GM18505 (cell line): ENCODE measurements around the gene SULT1A1.
"Not testable (repeated sequence)": the region's sequence is repeated elsewhere in the genome, so short reads cannot be mapped to it uniquely, and the experiment has no call there.

ENCODE experiments used
- ATAC-seq: cut with Tn5 transposase; IDR thresholded peaks from one replicate; pipeline ENCODE4 v1.9.1; 2021; ENCODE audit not compliant: unreplicated experiment
- POLR2A ChIP-seq: IDR thresholded peaks from 4 replicates; pipeline ENCODE4 v1.6.1; 2011; ENCODE audit warnings: borderline replicate concordance; ENCODE audit not compliant: insufficient read depth, insufficient read length; ENCODE audit errors: extremely low read depth

Gene SULT1A1

DNA sequence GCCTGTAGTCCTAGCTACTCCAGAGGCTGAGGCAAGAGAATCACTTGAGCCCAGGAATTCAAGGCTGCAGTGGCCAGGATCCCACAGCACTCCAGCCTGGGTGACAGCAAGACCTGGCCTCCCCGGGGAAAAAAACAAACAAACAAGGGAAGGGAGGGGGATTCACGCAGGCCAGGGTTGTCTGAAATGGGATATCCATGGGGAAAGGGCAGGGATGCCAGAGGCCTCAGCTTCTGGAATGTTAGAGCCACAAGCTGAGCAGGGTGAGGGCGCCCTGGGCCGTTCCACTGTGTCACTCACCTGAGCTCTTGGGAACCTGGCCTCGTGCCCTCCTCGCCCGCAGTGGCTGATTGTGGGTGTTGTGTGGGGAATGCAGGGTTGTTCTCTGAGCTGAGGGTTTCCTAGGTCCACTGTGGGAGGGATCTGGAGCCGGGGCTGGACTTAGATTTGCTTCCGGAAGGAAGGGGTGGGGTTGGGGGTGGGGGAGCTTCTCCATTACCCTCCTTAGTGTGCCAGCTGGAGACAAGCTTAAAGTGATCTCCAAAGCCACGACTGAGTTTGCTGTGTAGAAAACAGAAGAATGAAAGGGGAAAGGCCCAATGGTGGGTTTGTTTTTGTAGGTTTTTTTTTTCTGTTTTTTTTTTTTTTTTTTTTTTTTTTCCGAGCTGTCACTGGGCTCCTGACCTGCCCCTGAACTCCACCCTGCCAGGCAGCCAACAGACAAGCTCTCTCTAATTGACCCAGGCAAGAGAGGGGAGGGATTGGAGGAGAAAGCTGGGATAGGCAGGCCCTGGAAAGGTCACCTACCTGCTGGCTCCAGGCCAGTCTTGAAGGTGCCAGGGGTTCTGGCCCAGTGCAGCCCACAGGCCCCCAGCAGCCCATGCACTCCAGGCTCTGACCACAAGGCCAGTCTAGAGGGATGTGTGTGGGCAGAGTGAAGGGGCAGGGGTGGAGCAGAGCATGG, at the start of gene SULT1A1:
TSS of gene SULT1A1 (minus strand) at position 414 of the 964 bp plus-strand sequence. CDS start 1,189 bp downstream, outside the sequence.
- no peak for ATAC-seq
- TF ChIP-seq POLR2A, result no peak

DNA sequence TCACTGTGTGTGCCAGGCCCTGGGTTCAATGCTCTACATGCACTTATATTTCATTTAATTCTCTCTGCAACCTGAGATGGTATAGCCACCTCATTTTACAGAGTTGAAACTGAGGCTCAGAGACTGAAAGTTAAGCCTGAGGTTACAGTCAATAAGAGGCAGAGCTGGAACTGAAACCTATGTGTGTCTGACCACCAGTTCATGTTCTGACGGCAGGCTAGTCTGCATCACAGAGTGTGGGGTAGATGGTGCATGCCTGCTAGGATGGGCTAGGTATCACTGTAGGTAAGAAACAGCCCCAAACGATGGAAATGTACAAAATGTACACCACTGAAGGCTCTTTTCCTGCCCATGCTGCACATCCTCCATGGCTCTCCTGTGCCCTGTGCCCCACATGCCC, 30.1 kb upstream of the SULT1A1 start:
- ATAC-seq, result not testable (repeated sequence)

DNA sequence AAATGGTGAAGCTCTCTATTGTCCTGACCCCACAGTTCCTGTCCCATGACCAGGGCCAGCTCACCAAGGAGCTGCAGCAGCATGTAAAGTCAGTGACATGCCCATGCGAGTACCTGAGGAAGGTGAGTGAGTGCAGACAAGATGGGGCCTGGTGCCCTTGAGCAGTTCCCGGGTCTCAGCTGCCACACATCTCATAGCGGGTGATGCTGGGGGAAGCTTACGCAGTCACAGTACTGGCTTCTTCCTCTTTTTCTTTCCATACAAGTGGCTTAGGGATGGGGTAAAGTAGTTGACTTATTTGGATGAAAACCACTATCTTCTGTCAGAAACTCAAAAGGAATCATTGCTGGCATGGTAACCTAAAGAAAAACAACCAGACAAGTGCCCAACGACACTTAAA, 28.5 kb upstream of the SULT1A1 start:
- not testable (repeated sequence) for ATAC-seq

DNA sequence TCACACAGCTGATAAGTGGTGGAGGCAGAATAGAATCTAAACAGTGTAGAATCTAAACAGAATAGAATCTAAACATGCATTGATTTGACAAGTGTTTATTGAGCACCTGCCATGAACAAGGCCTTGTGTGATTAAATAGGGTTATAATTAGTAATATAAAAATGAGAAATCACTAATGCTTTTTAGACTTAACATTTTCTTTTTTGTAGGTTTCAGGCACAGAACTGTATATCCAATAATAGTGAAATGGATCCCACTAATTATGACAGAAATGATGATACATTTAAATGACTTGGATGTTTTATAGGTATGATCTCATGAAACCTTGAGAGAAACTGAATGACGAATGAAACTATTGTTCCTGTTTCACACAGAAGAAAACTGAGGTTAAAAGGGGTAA, 27.9 kb upstream of the SULT1A1 start, which contains the start of gene NPIPB8:
TSS of gene NPIPB8 (plus strand) at position 301 of the 400 bp plus-strand sequence. CDS start 296 bp downstream, outside the sequence.
- not testable (repeated sequence) for ATAC-seq

DNA sequence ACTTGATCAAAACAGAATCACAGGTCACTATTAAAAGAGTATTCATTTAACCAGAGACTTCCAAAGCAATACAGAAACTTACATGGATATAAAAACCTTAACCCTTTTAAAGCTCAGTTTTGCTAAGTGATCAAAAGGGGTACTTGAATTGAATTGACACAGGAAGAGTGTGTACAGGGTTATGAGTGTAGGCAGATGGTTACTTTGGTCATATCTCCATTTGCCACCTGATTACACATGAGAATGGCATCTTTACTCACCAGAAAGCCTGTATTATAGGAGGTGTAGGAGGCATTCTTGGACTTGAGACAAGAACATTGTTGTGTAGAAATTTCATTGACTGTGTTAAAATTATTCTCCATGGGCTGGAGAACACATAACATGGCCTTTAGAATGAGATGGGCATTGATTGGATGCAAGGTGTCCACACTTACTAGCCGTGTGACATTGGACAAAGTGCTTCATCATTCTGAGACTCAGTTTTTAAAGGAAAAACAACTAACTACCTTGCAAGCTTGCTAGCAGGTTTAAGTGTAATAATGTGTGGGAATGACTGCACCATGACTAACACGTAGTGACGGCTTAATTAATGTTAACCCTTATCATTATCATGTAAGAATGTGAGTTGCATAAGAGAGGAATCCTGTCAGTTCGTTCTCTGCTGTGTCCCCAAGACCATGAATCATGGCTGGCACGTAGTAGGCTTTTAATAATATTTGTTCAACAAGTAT, 26.4 kb upstream of the SULT1A1 start:
- not testable (repeated sequence) for ATAC-seq

DNA sequence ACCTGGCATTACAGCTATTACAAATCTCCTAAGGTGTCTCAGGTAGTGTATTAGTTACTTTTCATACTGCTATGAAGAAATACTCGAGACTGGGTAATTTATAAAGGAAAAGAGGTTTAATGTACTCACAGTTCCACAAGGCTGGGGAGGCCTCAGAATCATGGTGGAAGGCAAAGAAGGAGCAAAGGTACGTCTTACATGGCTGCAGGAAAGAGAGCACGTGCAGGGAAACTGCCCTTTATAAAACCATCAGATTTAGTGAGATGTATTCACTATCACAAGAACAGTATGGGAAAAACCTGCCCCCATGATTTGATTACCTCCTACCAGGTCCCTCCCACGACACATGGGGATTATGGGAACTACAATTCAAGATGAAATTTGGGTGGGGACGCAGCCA, 21.1 kb upstream of the SULT1A1 start:
- not testable (repeated sequence) for ATAC-seq

DNA sequence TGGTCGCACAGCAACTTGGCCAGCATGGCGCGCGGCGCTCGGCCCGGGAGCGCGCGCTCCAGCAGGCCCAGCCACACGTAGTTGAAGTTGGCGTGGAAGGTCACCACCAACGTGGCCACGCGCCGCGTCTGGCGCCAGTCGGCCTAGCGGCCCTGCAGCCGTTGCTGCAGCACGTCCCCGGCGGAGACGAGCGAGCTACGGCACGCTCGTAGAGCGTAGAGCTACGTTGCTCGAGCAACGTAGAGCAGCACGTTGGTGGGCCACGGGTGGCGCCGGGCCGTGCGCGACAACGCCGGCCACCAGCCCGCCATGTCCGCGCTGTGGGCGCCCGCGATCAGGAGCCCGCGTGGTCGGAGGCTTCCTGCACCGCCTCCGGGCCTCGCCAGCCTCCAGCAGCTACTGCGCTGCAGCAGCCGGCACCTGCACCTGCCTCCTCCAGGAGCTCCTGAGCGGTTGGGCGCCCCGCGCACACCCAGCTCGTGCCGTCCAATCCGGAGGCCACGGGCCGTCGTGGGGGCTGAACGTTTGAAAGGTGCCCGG, 13.4 kb upstream of the SULT1A1 start:
- TF ChIP-seq POLR2A, result no peak
- ATAC-seq, result no peak

DNA sequence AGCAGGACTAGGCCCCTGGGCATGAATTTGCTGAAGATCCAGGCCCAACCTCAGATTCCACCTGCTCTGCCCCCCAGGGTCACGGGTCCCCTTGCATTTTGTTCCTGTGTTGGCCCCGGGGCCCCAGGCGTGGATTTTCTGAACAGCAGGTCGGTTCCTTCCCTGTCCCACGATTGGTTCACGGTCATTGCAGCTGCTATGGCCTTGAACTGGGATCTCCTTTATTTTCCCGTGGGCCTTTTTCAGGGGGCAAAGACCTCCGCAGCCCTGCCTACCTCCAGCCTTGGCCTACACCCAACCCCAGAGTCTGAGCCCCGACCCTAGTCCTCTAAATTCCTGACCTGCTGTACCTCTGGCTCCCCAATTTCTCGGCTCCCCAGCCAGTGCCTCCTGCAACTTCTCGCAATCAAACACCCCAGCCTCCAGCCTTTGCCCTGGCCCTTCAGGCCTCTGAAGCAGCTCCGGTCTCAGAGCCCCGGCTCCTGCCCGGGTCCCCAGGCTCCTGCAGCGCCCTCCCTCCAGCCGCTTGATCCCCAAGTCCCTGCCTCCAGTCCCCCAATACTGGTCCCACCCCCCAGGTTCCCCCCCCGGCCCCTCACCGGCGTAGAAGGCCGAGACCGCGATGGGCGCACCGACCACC, 12.8 kb upstream of the SULT1A1 start:
- not testable (repeated sequence) for ATAC-seq

DNA sequence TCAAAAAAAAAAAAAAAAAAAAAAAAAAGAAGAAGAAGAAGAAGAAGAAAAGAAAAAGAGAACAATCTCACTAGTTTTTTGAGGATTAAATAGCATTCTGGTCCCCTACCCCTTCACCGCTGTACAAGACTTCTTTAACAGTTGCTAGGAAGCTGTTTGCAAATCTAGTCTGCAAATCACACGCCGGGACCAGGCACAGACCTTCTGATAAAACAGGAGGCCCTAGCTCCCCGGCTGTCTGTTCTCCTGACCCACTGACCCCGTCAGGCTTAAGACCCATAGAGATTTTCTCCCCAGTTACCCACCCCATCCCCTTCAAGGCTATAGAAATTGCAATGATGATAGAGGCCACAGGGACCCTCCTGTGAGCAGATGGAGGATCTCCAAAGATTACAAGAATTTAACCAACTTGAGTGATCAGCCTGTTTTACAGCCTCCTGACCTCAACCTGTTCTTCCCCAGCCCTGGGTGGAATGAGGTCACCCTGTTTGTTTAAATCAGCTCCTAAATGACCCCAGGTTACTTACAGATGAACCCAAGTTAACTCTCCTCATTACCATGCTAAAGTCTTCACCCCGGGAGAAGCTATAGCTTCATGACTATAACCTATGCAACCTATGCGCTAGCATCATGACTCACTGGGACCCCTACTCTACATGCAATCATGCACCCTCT, 11.8 kb upstream of the SULT1A1 start:
- ATAC-seq, result no peak
- TF ChIP-seq POLR2A, result no peak

DNA sequence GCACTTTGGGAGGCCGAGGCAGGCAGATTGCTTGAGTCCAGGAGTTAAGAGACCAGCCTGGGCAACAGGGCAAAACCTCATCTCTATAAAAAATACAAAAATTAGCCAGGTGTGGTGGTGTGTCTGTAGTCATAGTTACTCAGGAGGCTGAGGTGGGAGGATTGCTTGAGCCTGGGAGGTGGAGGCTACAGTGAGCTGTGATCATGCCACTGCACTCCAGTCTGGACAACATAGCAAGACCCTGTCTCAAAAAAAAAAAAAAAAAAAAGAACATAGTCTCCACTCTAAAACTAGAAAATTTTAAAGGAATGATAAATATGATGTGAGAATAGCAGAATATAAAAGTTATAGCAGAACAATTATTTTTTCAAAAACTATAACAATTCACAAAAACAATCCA, 10.5 kb upstream of the SULT1A1 start:
- ATAC-seq, result not testable (repeated sequence)

DNA sequence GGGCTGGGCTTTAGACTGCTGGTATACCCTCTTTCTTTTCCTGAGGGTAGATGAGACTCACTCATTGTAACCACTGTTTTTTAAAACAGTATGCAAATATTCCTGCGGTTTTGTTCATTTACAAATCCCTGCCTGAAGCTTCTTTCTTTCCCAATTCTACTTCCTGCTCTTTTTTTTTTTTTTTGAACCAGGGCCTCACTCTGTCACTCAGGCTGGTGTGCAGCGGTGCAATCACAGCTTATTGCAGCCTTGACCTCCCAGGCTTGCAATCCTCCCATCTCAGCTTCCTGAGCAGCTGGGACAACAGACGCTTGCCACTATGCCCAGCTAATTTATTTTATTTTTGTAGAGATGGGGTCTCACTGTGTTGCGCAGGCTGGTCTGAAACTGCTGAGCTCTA, 8.0 kb upstream of the SULT1A1 start:
- TF ChIP-seq POLR2A, result no peak
- no peak for ATAC-seq

DNA sequence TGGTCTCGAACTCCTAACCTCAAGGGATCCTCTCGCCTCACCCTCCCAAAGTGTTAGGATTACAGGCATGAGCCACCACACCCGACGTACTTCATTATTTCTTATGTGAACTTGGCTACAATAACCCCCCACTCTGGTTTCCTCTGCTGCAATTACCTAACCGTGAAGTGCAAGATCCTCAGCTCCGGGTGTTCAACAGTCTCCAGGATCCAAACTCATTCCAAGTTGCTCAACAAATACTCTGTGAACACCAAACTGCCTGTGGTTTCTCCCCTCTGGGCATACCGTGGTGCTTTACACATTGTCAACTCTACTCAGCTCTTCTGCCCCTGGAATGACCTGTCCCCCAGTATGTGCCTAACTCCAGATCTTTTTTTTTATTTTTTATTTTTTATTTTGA, 6.8 kb upstream of the SULT1A1 start:
- TF ChIP-seq POLR2A, result no peak
- no peak for ATAC-seq

DNA sequence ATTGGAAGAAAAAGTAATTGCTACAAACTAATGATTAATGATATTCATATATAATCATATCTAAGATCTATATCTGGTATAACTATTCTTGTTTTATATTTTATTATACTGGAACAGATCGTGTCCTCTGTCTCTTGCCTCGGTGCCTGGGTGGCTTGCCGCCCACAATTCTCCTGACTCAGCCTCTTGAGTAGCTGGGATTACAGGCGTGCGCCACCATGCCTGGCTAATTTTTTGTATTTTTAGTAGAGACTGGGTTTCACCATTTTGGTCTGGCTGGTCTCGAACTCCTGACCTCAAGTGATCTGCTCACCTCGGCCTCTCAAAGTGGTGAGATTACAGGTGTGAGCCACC, 6.4 kb upstream of the SULT1A1 start:
- not testable (repeated sequence) for ATAC-seq

DNA sequence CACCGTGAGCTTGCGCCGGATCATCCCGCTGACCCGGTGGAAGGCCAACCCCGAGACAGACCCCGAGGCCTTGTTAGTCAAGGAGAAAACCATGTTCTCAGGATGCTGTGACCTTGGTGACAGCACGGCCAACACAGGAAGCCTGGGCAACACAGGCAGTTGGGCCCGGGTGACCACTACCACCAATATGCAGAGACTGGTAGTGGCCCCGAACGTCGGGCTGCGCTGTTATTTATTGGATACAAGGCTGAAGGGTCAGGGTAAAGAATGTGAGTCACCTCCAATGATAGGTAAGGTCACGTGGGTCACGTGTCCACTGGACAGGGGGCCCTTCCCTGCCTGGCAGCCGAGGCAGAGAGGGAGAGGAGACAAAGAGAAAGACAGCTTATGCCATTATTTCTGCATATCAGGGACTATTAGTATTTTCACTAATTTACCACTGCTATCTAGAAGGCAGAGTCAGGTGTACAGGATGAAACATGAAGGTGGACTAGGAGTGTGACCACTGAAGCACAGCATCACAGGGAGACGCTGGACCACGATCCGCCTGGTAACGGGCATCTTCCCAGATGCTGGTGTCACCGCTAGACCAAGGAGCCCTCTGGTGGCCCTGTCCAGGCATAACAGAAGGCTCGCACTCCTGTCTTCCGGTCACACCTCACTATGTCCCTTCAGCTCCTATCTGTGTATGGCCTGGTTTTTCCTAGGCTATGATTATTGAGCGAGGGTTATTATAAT, 5.8 kb upstream of the SULT1A1 start:
- ATAC-seq, result not testable (repeated sequence)

DNA sequence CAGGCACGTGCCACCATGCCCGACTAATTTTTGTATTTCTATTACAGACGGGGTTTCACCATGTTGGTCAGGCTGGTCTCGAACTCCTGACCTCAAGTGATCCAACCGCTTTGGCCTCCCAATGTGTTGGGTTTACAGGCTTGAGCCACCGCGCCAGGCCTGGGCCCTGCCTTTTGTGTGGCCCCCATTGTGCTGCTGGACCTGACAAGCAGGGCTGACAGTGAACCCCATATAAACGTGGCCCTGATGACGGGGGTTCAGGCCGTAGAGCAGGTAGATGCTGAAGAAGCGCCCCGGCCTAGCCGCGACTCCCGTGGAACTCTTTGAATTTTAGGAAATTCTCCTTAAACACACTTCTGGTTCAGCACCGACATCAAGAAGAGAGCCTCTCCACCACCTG, 4.7 kb upstream of the SULT1A1 start:
- not testable (repeated sequence) for ATAC-seq

DNA sequence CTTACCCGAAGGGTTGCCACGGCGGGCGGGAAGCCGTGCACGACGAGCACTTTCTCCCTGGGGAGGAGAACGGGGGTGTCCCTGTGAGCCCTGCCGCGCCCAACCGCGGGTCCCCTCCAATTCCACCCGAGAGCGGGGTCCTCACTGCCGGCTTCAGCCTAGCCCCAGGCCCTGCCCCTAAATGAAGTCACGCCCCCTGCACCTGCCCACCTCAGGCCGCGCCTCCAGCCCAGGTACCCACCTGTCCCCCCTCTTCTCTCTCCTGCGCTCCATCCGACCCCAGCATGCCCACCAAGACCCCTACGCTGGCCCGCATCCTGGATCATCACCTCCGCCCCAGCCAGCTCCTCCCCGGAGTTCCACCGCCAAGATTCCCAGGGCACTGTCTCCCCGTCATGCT, 4.1 kb upstream of the SULT1A1 start:
- ATAC-seq, result not testable (repeated sequence)

DNA sequence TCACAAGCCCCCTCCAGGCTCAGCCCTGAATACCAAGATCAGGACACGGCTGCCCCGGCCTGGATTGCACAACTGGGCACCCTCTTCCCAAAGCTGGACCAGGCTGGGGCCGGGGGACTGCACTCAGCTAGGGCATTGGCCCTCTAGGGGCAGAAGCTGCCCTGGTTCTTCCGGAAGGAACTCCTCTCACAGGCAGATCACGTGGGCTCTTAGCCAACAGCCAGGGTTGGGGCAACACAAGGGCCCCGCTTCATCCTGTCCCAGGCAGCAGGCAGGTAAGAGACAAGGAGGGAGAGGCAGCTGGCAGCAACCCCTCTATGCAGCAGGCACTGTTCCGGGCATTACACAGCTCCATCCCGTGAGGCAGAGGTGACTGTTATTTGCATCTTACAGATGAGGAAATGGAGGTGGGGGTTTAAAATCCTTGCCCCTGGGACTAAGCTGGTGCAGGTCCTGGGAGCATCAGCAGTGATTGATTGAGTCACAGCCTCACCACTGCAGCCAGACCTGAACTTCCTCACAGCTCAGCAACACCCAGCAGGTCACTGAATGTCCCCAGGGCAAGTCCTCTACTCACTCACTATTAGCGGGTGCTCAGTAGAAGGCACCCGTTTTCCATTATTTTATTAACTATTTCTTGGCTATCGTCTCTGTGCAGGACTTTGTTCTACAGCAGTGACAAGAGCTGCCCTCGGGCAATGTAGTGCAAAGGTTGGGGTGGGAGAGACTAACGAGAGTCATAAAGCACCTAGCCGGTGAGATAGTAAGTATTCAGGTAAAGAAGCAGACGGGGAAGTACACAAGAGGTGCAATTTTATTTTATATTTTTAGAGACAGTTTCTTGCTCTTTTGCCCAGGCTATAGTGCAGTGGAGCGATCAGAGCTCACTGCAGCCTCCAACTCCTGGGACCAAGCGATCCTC, 2.8 kb upstream of the SULT1A1 start:
- not testable (repeated sequence) for ATAC-seq
